Aorta (tissue), 5 donors: ENCODE data around the gene ZFYVE27. TPM values are rescaled to one million over a fixed set of nuclear protein-coding genes. Genes with fewer than 3 reads are reported as not detected.

Source experiments
- ATAC-seq: fragments of 200-7000 bp; cut with Tn5 transposase; one replicate; pipeline ENCODE4 v1.9.1; 2022; ENCODE audit warnings: moderate library complexity; ENCODE audit not compliant: low FRiP score
- DNase-seq, 2 donors: peaks; one replicate each; pipeline ENCODE4 v3.0.0-alpha.2; 2020
- H3K27ac ChIP-seq, 2 donors: one replicate each; pipeline ENCODE4 v1.5.1; 2013; ENCODE audit warnings: low read length in 2 of 2, mild to moderate bottlenecking in 2 of 2, moderate library complexity in 2 of 2, control low read depth in 1 of 2, inconsistent platforms in 1 of 2, low read depth in 1 of 2
- H3K27me3 ChIP-seq, 2 donors: one replicate each; pipeline ENCODE4 v1.6.1; 2013; ENCODE audit warnings: control low read depth in 1 of 2, low read length in 1 of 2, mild to moderate bottlenecking in 1 of 2, moderate library complexity in 1 of 2; ENCODE audit not compliant: insufficient read depth in 2 of 2, control insufficient read depth in 1 of 2
- H3K36me3 ChIP-seq, 2 donors: one replicate each; pipeline ENCODE4 v1.6.1; 2013; ENCODE audit warnings: control low read depth in 1 of 2, low read length in 1 of 2, mild to moderate bottlenecking in 1 of 2; ENCODE audit not compliant: insufficient read depth in 2 of 2, control insufficient read depth in 1 of 2
- H3K4me1 ChIP-seq, 2 donors: one replicate each; pipeline ENCODE4 v1.6.1; 2013; ENCODE audit warnings: low read length in 2 of 2, control low read depth in 1 of 2, mild to moderate bottlenecking in 1 of 2, moderate library complexity in 1 of 2; ENCODE audit not compliant: insufficient read depth in 2 of 2, control insufficient read depth in 1 of 2
- H3K4me3 ChIP-seq, 2 donors: one replicate each; pipeline ENCODE4 v1.5.1; 2013; ENCODE audit warnings: low read length in 2 of 2, control low read depth in 1 of 2, mild to moderate bottlenecking in 1 of 2
- H3K9me3 ChIP-seq: one replicate; pipeline ENCODE4 v1.6.1; 2013; ENCODE audit warnings: mild to moderate bottlenecking, low read length; ENCODE audit not compliant: control insufficient read depth
- WGBS, 2 donors: extraction: QIAGEN DNeasy Blood & Tissue Kit; methylation state at CpG; one replicate each; pipeline ENCODE4 v1.1.7; 2013; 5-methylcytosine and 5-hydroxymethylcytosine counted together
- intact Hi-C, 2 donors: fragments of 100-400 bp; cut with DNase I; formaldehyde crosslinking; loops; one replicate each; pipeline versions ENCODE4 v1.14.2 to v1.15.0; 2022
- polyA plus RNA-seq, 2 donors: library from polyadenylated mRNA; stranded (reverse); fragments of 200-250 nt; gene quantifications; one replicate each; pipeline ENCODE4 v1.2.3, GENCODE V29; 2013
- total RNA-seq, 2 donors: library from RNA; stranded (reverse); fragmentation: NEBNext Ultra II Directional; extraction: Animal tissue kit (Norgen Biotek cat#: 25700); gene quantifications; one replicate each; pipeline ENCODE4 v1.2.1, GENCODE V29; 2021
- donor health status: healthy with polysubstance abuse.
- donor health status: Bipolar disorder and iron deficiency.
- donor health status: DM: no; HTN: no; CAD: no.
- donor health status: DM: no; HTN: no; CAD: no.
- donor health status: DM: yes; HTN: yes; CAD: no.

ZFYVE27 gene
- total and polyA plus RNA-seq, 4 donors: 6.1 to 33.2 (median 23.8) TPM

DNA sequence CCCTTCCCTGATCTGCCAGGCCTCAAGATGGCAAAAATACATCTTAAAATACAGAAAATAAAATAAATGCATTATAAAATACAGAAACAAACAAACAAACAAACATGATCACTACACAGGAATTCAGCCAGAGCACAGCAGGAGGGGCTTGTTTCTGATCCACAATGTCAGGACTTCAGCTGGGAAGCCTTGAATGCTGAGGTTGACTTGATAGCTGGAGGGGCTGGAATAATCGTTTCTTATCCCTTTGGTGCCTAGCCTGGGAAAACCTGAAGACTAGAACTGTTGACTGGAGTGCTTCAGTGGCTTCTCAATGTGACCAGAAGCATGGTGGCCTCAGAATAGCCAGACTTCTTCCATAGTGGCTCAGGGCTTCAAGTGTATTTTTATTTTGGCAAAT is 32.6 kb upstream of the ZFYVE27 start:
- peaks cover 0 to 5% of the 10 kb centered on the region in 2 donors for H3K4me1 ChIP-seq
- ATAC-seq: no peak
- intact Hi-C loops: no loop called here
- no peak overlapping the region for H3K4me3 ChIP-seq
- peak in 1 of 2 donors; percentile 0 for DNase-seq
- H3K9me3 ChIP-seq: no peaks in the 10 kb centered on the region
- H3K27ac ChIP-seq: no peak overlapping the region
- H3K36me3 ChIP-seq: no peaks in the 10 kb centered on the region
- no peaks in the 10 kb centered on the region for H3K27me3 ChIP-seq
- WGBS, 2 donors: 84 to 86% methylated on average over 1 of the region's 1 CpG

DNA sequence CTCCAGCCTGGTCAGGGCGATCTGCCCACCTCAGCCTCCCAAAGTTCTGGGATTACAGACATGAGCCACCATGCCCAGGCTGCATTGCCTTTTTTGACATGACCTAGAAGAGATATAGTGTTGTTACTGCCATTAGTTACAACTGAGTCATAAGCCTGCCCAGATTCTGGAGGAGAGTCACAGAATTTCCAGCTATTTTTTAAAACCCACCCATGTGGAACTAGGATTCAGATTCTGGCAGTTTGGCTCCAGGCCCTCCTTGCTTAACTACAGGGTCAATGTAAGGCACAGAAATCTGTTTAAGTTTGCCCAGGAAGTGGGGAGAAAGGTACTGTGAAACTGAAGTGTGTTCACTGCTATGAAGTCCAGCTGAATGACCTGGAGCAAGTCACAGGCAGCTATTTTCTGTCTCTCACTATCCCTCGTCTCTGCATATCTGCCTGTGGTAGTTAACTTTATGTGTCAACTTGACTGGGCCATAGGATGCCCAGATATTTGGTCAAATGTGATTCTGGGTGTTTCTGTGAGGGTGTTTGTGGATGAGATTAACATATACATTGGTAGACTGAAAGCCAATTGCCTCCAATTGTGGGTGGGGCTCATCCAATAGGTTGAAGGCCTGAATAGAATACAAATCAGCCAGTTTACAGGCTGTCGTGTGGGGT is 31.8 kb upstream of the ZFYVE27 start:
- Histone ChIP-seq H3K36me3 (no peaks in the 10 kb centered on the region), H3K4me1 (peaks cover 0 to 5% of the 10 kb centered on the region in 2 donors), H3K4me3 (no peak overlapping the region), H3K27me3 (no peaks in the 10 kb centered on the region), H3K9me3 (no peaks in the 10 kb centered on the region), H3K27ac (no peak overlapping the region)
- DNase-seq: no peak
- WGBS, 2 donors: 91 to 96% methylated on average over 3 of the region's 3 CpGs
- ATAC-seq: no peak
- intact Hi-C loops: no loop called here

DNA sequence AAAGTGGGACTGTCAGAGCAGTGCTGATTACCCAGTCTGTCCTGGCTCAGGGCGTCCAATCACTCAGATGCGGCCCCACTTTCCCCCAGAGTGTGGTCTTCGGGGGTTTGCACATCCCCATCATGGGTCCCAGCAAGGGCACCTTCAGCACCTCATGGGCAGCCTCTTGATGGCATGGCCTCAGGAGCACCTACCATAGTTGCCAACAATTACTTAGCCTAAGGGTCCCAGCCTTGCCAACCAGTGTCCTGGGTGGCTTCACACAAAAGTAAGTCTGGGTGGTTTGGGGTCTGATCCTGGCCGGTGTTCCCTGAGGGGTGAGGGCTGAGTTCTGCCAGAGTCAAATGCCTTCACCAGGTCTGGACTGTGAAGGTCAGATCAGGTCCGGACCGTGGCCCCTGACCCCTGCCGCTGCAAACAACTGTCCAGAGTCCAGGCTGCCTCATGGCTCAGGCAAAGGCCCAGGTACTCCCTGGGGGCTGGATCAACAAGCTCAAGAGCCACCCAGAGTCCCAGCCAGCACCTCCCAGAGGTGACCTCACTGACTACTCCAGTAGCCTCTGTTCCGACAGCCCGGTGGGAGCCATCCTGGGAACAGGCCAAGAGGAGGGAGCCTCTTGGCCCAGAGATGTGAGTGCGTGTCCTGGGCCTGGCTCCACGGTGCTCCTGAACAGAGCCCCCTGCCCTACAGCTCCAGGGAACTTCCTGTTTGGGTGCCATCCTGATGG is 29.6 kb upstream of the ZFYVE27 start:
- Histone ChIP-seq H3K4me3 (no peak overlapping the region), H3K27me3 (no peaks in the 10 kb centered on the region), H3K36me3 (no peaks in the 10 kb centered on the region), H3K4me1 (peaks cover 0 to 3% of the 10 kb centered on the region in 2 donors), H3K9me3 (no peaks in the 10 kb centered on the region), H3K27ac (peak overlapping the region in 1 of 2 donors; percentile 41)
- ATAC-seq: no peak
- WGBS, 2 donors: 63 to 66% methylated on average over 11 of the region's 11 CpGs
- intact Hi-C loops: no loop called here
- DNase-seq: peak in 1 of 2 donors; percentile 75

DNA sequence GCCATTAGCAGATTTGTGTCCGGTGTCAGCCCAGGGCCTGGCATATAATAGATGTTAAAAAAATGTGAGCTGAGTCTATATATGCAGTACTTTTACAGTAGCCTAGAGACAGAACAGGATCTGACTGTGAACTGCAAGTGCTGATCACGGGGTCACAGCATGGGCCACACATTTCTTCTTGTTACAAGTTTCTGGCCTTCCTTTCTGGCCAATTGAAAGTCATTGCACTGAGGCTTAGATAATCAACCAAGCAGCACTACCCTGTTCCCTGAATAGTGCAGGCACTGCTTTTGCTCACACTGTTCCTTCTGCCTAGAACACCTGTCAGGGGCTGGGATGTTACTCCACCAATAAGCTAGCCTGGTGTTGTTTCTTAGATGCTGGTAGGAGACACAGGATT is 28.8 kb upstream of the ZFYVE27 start:
- peak overlapping the region; percentile 20 to 58 for H3K27ac ChIP-seq
- 46 to 53% methylated on average over 2 of the region's 2 CpGs for WGBS, 2 donors
- H3K9me3 ChIP-seq: no peaks in the 10 kb centered on the region
- intact Hi-C loops: no loop called here
- H3K27me3 ChIP-seq: no peaks in the 10 kb centered on the region
- H3K4me3 ChIP-seq: no peak overlapping the region
- ATAC-seq (no peak), DNase-seq (peak in 1 of 2 donors; percentile 20)
- H3K4me1 ChIP-seq: peaks cover 0 to 3% of the 10 kb centered on the region in 2 donors
- no peaks in the 10 kb centered on the region for H3K36me3 ChIP-seq

DNA sequence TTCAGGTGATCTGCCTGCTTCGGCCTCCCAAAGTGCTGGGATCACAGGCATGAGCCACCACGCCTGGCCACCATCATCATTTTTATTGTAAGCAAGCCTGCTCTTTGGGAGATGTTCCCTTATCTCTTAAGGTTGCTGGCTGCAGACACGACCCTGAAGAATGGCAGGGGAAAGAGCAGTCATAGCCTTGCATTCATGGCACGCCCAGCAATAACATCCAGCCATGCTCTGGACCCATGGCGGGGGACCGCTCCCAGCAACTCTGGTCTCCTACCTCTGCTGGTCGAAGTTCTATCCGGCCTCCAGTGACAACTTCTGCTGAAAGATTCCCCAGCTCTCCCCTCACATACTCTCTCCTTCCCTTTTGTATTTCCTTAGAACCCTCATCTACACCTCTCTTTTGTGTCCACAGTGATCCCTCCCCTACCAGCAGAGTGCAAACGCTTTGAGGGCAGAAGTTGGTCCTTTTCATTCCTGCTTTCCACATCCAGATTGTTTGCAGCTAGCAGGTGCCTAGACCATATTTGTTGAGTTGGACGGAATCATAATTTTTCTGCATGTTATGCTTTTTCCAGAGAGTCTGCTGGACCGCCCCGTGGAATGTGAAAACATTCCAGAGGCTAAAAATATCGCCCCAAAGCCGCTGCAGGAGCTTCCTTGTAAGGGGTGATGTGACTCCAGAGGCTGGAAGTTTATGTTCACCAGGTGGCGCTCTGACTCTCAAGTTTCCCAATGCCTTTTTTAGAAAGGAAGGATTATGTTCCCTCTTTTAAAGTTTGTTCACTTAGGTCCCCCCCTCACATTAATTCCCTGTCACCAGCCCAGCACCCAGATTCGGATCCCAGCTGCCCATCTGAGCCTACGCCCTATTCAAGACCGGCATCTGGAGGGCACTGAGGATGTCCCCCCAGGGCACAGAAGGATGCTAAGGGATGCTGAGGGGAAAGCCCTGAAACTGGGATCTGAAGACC is 27.7 kb upstream of the ZFYVE27 start:
- no peaks in the 10 kb centered on the region for H3K36me3 ChIP-seq
- DNase-seq (peak; percentile 89 to 90), ATAC-seq (peak; percentile 51)
- no peak overlapping the region for H3K4me3 ChIP-seq
- no peaks in the 10 kb centered on the region for H3K27me3 ChIP-seq
- 36 to 38% methylated on average over 18 of the region's 18 CpGs for WGBS, 2 donors
- peaks cover 0 to 3% of the 10 kb centered on the region in 2 donors for H3K4me1 ChIP-seq
- intact Hi-C loops: no loop called here
- H3K27ac ChIP-seq: peak overlapping the region; percentile 69 to 87
- H3K9me3 ChIP-seq: no peaks in the 10 kb centered on the region

DNA sequence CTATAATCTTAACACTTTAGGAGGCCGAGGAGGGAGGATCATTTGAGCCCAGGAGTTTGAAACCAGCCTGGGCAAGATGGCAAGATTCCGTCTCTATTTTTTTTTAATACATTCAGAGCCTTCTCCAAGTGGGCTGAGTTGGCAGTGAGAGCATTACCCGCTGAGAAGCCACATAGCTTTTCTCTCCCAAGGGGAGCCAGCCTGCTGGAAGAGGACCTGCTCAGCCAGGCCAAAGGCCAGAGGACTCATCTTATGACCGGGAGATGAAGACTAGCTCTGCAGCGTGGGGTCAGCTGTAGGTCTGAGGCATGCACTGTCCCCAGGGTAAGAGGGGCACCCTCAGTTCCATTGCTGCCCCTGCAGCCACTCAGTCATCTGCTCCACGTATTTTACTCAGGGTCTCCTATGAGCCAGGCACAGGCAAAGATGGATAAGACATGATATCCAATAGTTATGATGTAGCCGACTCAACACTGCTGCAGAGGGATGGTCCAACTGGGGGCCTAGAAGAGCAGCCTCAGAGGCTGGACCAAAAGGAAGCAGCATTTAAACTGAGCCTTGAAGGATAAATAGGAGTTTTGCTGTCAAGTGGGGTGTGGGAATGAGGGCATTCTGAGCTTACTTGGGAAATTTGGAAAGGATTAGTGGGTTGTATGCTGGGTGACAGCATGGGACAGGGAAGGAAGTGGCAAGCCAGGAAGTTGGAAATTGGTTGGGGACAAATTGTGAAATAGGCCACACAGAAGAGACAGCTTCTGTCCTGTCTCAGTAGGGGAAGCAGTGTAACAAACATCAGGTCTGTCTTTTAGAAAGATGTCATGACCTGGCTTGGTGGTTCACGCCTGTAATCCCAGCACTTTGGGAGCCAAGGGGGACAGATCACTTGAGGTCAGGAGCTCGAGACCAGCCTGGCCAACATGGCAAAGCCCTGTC is 25.0 kb upstream of the ZFYVE27 start:
- ATAC-seq: no peak
- Histone ChIP-seq H3K27ac (peak overlapping the region; percentile 6 to 66), H3K9me3 (no peaks in the 10 kb centered on the region), H3K4me1 (peaks cover 0 to 3% of the 10 kb centered on the region in 2 donors), H3K36me3 (no peaks in the 10 kb centered on the region), H3K27me3 (no peaks in the 10 kb centered on the region), H3K4me3 (no peak overlapping the region)
- DNase-seq: peak in 1 of 2 donors; percentile 61
- 16 to 29% methylated on average over 9 of the region's 9 CpGs for WGBS, 2 donors
- intact Hi-C loops: no loop called here

DNA sequence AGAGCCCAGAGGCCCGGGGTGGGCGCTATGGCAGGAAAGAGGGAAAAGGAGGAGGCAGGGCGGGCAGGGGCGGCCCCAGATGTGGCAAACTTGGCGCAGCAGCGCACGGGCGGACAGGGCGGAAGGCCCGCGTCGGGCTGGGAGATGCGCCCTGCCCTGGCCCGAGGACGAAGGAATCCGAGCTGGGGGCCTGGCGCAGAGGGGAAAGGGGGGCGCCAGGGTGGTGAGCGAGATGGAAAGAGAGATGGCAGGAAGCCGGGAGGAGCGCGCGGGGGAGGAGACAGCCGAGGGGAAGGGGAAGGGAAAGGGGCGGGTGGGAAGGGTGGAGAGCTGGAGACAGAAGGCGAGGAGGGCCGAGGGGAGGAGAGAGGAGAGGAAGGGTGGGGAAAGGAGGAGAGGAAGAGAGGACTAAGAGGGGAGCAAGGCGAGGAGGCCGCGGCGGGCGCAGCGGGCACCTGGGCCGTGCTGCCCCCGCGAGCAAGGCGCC is 23.5 kb upstream of the ZFYVE27 start, which contains the start of gene MARVELD1:
Gene MARVELD1, plus strand, starts transcription at position 392 of the 487 bp plus-strand sequence. CDS start 147 bp downstream, outside the sequence.
- peaks cover 0 to 3% of the 10 kb centered on the region in 2 donors for H3K4me1 ChIP-seq
- 1% methylated on average over 25 to 37 of the region's 37 CpGs for WGBS, 2 donors
- peaks cover 0 to 2% of the 10 kb centered on the region in 2 donors for H3K36me3 ChIP-seq
- H3K27ac ChIP-seq: peak within 1 kb of the TSS; percentile 87 to 99
- no peaks in the 10 kb centered on the region for H3K9me3 ChIP-seq
- intact Hi-C loops: no loop called here
- ATAC-seq: peak; percentile 37
- peak within 1 kb of the TSS; percentile 24 to 77 for H3K4me3 ChIP-seq
- H3K27me3 ChIP-seq: no peaks in the 10 kb centered on the region
- DNase-seq: peak; percentile 90 to 94
